Neural cell (in vitro differentiated cells): ENCODE data around the gene MAGIX. TPM values are rescaled to one million over a fixed set of nuclear protein-coding genes. Genes with fewer than 3 reads are reported as not detected.

Experiments used
- H2AFZ ChIP-seq: fragments of 200-600, 300-800 bp; sonication (generic), shearing (Covaris generic); 2 replicates; pipeline ENCODE4 v1.6.0; 2014; ENCODE audit warnings: low read depth, mild to moderate bottlenecking, antibody characterized with exemption, low read length, moderate library complexity
- H3F3A ChIP-seq: fragments of 200-600 bp; shearing (Covaris generic); 2 replicates; pipeline ENCODE4 v1.6.1; 2016; ENCODE audit warnings: mild to moderate bottlenecking, moderate library complexity, mixed read lengths, antibody characterized with exemption, low read length; ENCODE audit not compliant: insufficient read depth, poor library complexity, severe bottlenecking
- H3K27ac ChIP-seq: fragments of 200-600, 300-800 bp; sonication (generic), shearing (Covaris generic); 2 replicates; pipeline ENCODE4 v1.5.1; 2014; ENCODE audit warnings: mild to moderate bottlenecking, low read length, moderate library complexity
- H3K27me3 ChIP-seq: fragments of 300-800, 200-600 bp; sonication (generic), shearing (Covaris generic); 2 replicates; pipeline ENCODE4 v1.6.0; 2014; ENCODE audit warnings: mild to moderate bottlenecking, low read depth, low read length, moderate library complexity; ENCODE audit not compliant: insufficient read depth
- H3K36me3 ChIP-seq: fragments of 300-800, 200-600 bp; sonication (generic), shearing (Covaris generic); 2 replicates; pipeline ENCODE4 v1.5.1; 2014; ENCODE audit warnings: mild to moderate bottlenecking, antibody characterized with exemption, low read length, moderate library complexity; ENCODE audit not compliant: insufficient read depth
- H3K4me2 ChIP-seq: fragments of 300-800, 200-600 bp; sonication (generic), shearing (Covaris generic); 2 replicates; pipeline ENCODE4 v1.6.0; 2014; ENCODE audit warnings: mild to moderate bottlenecking, low read length
- H3K4me3 ChIP-seq: fragments of 300-800, 200-600 bp; sonication (generic), shearing (Covaris generic); 2 replicates; pipeline ENCODE4 v1.5.1; 2014; ENCODE audit warnings: mild to moderate bottlenecking, low read length, moderate library complexity
- H3K79me2 ChIP-seq: fragments of 200-600 bp; shearing (Covaris generic); replicated peaks from 2 replicates; pipeline ENCODE4 v1.6.0; 2014; ENCODE audit warnings: mild to moderate bottlenecking, low read length, moderate library complexity; ENCODE audit not compliant: insufficient read depth
- H3K9ac ChIP-seq: fragments of 300-800, 200-600 bp; sonication (generic), shearing (Covaris generic); 2 replicates; pipeline ENCODE4 v1.6.1; 2016; ENCODE audit warnings: mild to moderate bottlenecking, low read length, mixed read lengths
- H3K9me2 ChIP-seq: fragments of 200-600 bp; shearing (Covaris generic); 2 replicates; pipeline ENCODE4 v1.6.1; 2016; ENCODE audit warnings: mild to moderate bottlenecking, low read length, mixed read lengths; ENCODE audit not compliant: insufficient read depth
- H3K9me3 ChIP-seq: fragments of 200-600, 300-800 bp; sonication (generic), shearing (Covaris generic); 2 replicates; pipeline ENCODE4 v1.6.1; 2016; ENCODE audit warnings: mild to moderate bottlenecking, mixed run types, low read length, moderate library complexity, mixed read lengths
- H4K20me1 ChIP-seq: fragments of 200-600 bp; shearing (Covaris generic); 2 replicates; pipeline ENCODE4 v1.6.1; 2016; ENCODE audit warnings: mild to moderate bottlenecking, mixed run types; ENCODE audit not compliant: insufficient read depth
- EP300 ChIP-seq: fragments of 450-650 bp; conservative IDR thresholded peaks from 2 replicates; pipeline ENCODE4 v1.6.1; 2014; ENCODE audit warnings: antibody characterized with exemption, mild to moderate bottlenecking, moderate library complexity; ENCODE audit not compliant: poor library complexity, severe bottlenecking
- EZH2 ChIP-seq: fragments of 200-600, 300-800 bp; shearing (Covaris generic), sonication (generic); IDR thresholded peaks from 2 replicates; pipeline ENCODE4 v1.6.1; 2014; ENCODE audit warnings: antibody characterized with exemption, low read length, borderline replicate concordance, mild to moderate bottlenecking; ENCODE audit not compliant: insufficient read depth, poor library complexity, severe bottlenecking
- MXI1 ChIP-seq: fragments of 450-650 bp; conservative IDR thresholded peaks from 2 replicates; pipeline ENCODE4 v1.6.1; 2014; ENCODE audit warnings: antibody characterized with exemption, mild to moderate bottlenecking; ENCODE audit not compliant: poor library complexity, severe bottlenecking
- POLR2AphosphoS5 ChIP-seq: IDR thresholded peaks from 2 replicates; pipeline ENCODE4 v1.6.1; 2012
- RAD21 ChIP-seq: fragments of 450-650 bp; conservative IDR thresholded peaks from 2 replicates; pipeline ENCODE4 v1.6.1; 2014; ENCODE audit warnings: antibody characterized with exemption, mild to moderate bottlenecking, moderate library complexity
- REST ChIP-seq: IDR thresholded peaks from 2 replicates; pipeline ENCODE4 v1.6.1; 2012; ENCODE audit warnings: borderline replicate concordance
- SMC3 ChIP-seq: fragments of 450-650 bp; conservative IDR thresholded peaks from 2 replicates; pipeline ENCODE4 v1.6.1; 2014; ENCODE audit warnings: antibody characterized with exemption, mild to moderate bottlenecking, moderate library complexity; ENCODE audit not compliant: poor library complexity
- TAF1 ChIP-seq: IDR thresholded peaks from 2 replicates; pipeline ENCODE4 v1.6.1; 2012; ENCODE audit warnings: low read depth
- polyA plus RNA-seq: library from polyadenylated mRNA; depleted of rRNA; stranded (reverse); fragments of >200 nt; gene quantifications from 2 replicates; pipeline ENCODE4 v1.2.3, GENCODE V29; 2014
- TF ChIP-seq, protein P1 (sequence below): fragments of 450-650 bp; IDR thresholded peaks from 2 replicates; pipeline ENCODE4 v1.5.1; 2014; ENCODE audit warnings: antibody characterized with exemption, mild to moderate bottlenecking, moderate library complexity; ENCODE audit not compliant: poor library complexity, severe bottlenecking

Gene MAGIX
- polyA plus RNA-seq, 1 donor from 2014 or later: 4.2 TPM

GRCh38 chrX:49153467-49153866 is 9.1 kb upstream of the MAGIX start:
- Histone ChIP-seq H3K4me2 (no peak overlapping the region), H3K36me3 (no peaks in the 10 kb centered on the region), H3F3A (no peaks in the 10 kb centered on the region), H3K9me2 (no peaks in the 10 kb centered on the region), H4K20me1 (no peaks in the 10 kb centered on the region), H3K27ac (no peak overlapping the region), H3K9me3 (no peaks in the 10 kb centered on the region), H3K4me3 (no peak overlapping the region), H3K9ac (no peak overlapping the region), H3K79me2 (no peaks in the 10 kb centered on the region), H3K27me3 (no peaks in the 10 kb centered on the region), H2AFZ (no peak overlapping the region)
- TF ChIP-seq EP300: no peak
- TF ChIP-seq POLR2AphosphoS5: no peak

GRCh38 chrX:49155243-49155899 is 7.2 kb upstream of the MAGIX start:
- H4K20me1 ChIP-seq: no peaks in the 10 kb centered on the region
- no peaks in the 10 kb centered on the region for H3K36me3 ChIP-seq
- H3K9me2 ChIP-seq: no peaks in the 10 kb centered on the region
- TF ChIP-seq TAF1 (no peak), EP300 (no peak), POLR2AphosphoS5 (no peak), MXI1 (no peak), SMC3 (no peak), EZH2 (no peak), REST (no peak), RAD21 (no peak)
- no peaks in the 10 kb centered on the region for H3K27me3 ChIP-seq
- peak overlapping the region; percentile 72 for H3K9ac ChIP-seq
- H2AFZ ChIP-seq: no peak overlapping the region
- no peaks in the 10 kb centered on the region for H3F3A ChIP-seq
- H3K9me3 ChIP-seq: no peaks in the 10 kb centered on the region
- no peaks in the 10 kb centered on the region for H3K79me2 ChIP-seq
- H3K27ac ChIP-seq: peak overlapping the region; percentile 77
- no peak overlapping the region for H3K4me2 ChIP-seq
- H3K4me3 ChIP-seq: peak overlapping the region; percentile 63

- Histone ChIP-seq H3K9me3 (no peaks in the 10 kb centered on the region), H3F3A (no peaks in the 10 kb centered on the region), H3K36me3 (no peaks in the 10 kb centered on the region), H3K4me3 (peak overlapping the region; percentile 63), H3K4me2 (no peak overlapping the region), H3K9ac (peak overlapping the region; percentile 72), H3K79me2 (no peaks in the 10 kb centered on the region), H4K20me1 (no peaks in the 10 kb centered on the region), H3K27ac (peak overlapping the region; percentile 77), H3K27me3 (no peaks in the 10 kb centered on the region), H3K9me2 (no peaks in the 10 kb centered on the region), H2AFZ (no peak overlapping the region)
- TF ChIP-seq REST: no peak
- TF ChIP-seq, protein P1, sequence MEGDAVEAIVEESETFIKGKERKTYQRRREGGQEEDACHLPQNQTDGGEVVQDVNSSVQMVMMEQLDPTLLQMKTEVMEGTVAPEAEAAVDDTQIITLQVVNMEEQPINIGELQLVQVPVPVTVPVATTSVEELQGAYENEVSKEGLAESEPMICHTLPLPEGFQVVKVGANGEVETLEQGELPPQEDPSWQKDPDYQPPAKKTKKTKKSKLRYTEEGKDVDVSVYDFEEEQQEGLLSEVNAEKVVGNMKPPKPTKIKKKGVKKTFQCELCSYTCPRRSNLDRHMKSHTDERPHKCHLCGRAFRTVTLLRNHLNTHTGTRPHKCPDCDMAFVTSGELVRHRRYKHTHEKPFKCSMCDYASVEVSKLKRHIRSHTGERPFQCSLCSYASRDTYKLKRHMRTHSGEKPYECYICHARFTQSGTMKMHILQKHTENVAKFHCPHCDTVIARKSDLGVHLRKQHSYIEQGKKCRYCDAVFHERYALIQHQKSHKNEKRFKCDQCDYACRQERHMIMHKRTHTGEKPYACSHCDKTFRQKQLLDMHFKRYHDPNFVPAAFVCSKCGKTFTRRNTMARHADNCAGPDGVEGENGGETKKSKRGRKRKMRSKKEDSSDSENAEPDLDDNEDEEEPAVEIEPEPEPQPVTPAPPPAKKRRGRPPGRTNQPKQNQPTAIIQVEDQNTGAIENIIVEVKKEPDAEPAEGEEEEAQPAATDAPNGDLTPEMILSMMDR: peak; percentile 68
- no peak for TF ChIP-seq EZH2
- peak; percentile 49 for TF ChIP-seq POLR2AphosphoS5
- no peak for TF ChIP-seq RAD21
- TF ChIP-seq MXI1: no peak
- no peak for TF ChIP-seq TAF1
- TF ChIP-seq EP300: no peak
- TF ChIP-seq SMC3: peak; percentile 47
These were observed 6.4 kb upstream of the MAGIX start for GRCh38 chrX:49155900-49156837.
